ENCODE data around the gene AHDC1.

GRCh38 chr1:27615346-27616192, 11.6 kb upstream of the AHDC1 start:
- TF ChIP-seq PPARA (CRISPR knock-in tag; IDR thresholded peaks at IDR 0.05; ENCODE audit: borderline replicate concordance), result no peak
- TF ChIP-seq TSHZ2 (CRISPR knock-in tag; IDR thresholded peaks at IDR 0.05), result no peak
- no peak for TF ChIP-seq GLIS3 (CRISPR knock-in tag; IDR thresholded peaks at IDR 0.05)
- no peak for TF ChIP-seq ESRRG (CRISPR knock-in tag; IDR thresholded peaks at IDR 0.05)
- no peak for TF ChIP-seq TOX (CRISPR knock-in tag; IDR thresholded peaks at IDR 0.05; ENCODE audit: borderline replicate concordance)
- TF ChIP-seq, protein P1, sequence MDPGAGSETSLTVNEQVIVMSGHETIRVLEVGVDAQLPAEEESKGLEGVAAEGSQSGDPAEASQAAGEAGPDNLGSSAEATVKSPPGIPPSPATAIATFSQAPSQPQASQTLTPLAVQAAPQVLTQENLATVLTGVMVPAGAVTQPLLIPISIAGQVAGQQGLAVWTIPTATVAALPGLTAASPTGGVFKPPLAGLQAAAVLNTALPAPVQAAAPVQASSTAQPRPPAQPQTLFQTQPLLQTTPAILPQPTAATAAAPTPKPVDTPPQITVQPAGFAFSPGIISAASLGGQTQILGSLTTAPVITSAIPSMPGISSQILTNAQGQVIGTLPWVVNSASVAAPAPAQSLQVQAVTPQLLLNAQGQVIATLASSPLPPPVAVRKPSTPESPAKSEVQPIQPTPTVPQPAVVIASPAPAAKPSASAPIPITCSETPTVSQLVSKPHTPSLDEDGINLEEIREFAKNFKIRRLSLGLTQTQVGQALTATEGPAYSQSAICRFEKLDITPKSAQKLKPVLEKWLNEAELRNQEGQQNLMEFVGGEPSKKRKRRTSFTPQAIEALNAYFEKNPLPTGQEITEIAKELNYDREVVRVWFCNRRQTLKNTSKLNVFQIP (CRISPR knock-in tag; IDR thresholded peaks at IDR 0.05; ENCODE audit: borderline replicate concordance, low read depth), result no peak
- TF ChIP-seq, protein P2, sequence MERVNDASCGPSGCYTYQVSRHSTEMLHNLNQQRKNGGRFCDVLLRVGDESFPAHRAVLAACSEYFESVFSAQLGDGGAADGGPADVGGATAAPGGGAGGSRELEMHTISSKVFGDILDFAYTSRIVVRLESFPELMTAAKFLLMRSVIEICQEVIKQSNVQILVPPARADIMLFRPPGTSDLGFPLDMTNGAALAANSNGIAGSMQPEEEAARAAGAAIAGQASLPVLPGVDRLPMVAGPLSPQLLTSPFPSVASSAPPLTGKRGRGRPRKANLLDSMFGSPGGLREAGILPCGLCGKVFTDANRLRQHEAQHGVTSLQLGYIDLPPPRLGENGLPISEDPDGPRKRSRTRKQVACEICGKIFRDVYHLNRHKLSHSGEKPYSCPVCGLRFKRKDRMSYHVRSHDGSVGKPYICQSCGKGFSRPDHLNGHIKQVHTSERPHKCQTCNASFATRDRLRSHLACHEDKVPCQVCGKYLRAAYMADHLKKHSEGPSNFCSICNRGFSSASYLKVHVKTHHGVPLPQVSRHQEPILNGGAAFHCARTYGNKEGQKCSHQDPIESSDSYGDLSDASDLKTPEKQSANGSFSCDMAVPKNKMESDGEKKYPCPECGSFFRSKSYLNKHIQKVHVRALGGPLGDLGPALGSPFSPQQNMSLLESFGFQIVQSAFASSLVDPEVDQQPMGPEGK (CRISPR knock-in tag; IDR thresholded peaks at IDR 0.05; ENCODE audit: borderline replicate concordance), result no peak
- TF ChIP-seq ISL1 (CRISPR knock-in tag; IDR thresholded peaks at IDR 0.05), result no peak
- TF ChIP-seq RARB (CRISPR knock-in tag; IDR thresholded peaks at IDR 0.05), result no peak
- no peak for TF ChIP-seq BACH2 (CRISPR knock-in tag; IDR thresholded peaks at IDR 0.05; ENCODE audit: borderline replicate concordance)
- TF ChIP-seq, protein P3, sequence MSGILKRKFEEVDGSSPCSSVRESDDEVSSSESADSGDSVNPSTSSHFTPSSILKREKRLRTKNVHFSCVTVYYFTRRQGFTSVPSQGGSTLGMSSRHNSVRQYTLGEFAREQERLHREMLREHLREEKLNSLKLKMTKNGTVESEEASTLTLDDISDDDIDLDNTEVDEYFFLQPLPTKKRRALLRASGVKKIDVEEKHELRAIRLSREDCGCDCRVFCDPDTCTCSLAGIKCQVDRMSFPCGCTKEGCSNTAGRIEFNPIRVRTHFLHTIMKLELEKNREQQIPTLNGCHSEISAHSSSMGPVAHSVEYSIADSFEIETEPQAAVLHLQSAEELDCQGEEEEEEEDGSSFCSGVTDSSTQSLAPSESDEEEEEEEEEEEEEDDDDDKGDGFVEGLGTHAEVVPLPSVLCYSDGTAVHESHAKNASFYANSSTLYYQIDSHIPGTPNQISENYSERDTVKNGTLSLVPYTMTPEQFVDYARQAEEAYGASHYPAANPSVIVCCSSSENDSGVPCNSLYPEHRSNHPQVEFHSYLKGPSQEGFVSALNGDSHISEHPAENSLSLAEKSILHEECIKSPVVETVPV (CRISPR knock-in tag; IDR thresholded peaks at IDR 0.05), result no peak

Measured in SK-N-SH treated with all-trans-retinoic acid at 6 μM for 48 hours (cell line).